Measurements from ENCODE around the gene AP2A2. TPM values are rescaled to one million over a fixed set of nuclear protein-coding genes. Genes with fewer than 3 reads are reported as not detected.

Gene AP2A2
- total RNA-seq, 1 experiment from 2014 or later: 24.9 TPM

DNA sequence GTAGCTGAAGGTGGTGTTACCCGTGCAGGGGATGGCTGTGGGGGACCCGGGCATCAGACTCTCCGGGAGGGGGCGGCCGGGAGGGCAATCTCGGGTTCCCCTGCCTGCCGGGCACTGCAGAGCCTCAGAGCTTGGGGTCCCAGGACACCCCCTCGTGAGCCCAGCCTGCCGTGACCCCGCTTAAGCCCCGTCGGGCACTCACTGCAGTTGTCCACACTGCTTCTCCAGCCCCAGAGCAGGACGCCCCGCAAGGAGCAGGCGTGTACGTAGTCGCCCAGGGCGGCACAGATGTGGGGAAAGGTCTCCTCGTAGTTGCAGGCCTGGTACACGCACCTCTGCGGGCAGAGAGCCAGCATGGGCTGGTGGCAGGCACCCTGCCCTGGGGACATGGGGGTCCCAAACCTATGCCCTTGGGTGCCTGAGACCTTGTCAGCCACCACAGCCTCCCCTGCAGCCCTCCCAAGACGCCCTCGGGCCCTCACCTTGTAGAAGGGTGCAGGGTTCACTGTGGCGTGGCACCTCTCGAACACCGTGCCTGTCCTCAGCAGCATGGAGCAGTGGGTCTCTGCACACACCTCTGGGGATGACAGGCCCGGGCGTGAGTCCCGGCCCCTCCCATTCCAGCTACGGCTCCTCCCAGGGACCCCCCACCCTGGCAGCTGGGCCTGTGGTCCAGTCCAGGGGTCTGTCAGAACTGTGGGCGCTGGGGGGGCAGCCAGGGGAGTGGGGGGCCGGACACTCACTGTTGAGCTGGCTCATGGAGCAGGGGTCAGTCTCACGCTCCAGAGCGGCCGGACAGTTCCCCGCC, 102.0 kb downstream of the AP2A2 start:
- no peak for DNase-seq (ENCODE audit: low read depth)

DNA sequence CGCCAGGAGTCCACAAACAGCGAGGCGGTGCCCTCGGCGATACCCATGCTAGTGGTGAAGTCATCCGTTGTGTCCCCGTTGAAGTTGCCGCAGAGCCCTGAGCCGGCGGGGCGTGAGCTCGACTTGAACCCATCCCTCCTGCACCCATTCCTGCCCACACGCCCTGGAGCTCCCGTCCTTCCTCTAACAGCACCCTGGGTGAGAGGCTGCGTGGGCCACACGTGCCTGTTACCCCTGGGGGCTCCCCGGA, 102.5 kb downstream of the AP2A2 start:
- DNase-seq (ENCODE audit: low read depth): no peak

GRCh38 chr11:1028616-1029015, 102.9 kb downstream of the AP2A2 start:
- no peak for DNase-seq (ENCODE audit: low read depth)

GRCh38 chr11:1029051-1029450, 103.4 kb downstream of the AP2A2 start:
- no peak for DNase-seq (ENCODE audit: low read depth)

GRCh38 chr11:1029654-1030053, 104.0 kb downstream of the AP2A2 start:
- no peak for DNase-seq (ENCODE audit: low read depth)

- DNase-seq (ENCODE audit: low read depth): no peak
These were observed 104.4 kb downstream of the AP2A2 start for GRCh38 chr11:1030086-1030485.

DNA sequence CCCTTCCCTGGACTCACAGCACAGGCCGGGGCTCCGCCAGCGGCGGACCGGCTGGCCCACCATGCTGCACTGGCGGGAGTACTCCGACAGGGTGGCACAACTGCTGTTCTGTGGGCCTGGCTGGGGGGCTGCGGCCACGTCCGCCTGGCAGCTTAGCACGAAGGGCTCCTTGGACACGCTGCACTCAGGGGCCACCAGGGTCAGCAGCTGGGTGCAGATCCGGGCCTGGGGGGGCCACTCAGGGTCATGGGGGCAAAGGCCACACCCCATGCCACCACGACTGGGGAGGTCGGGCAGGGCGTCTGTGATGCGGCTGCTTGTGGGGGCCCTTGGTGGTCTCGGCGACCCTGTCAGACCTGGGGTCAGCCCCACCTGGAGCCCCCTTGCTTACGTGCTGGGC, 104.9 kb downstream of the AP2A2 start:
- DNase-seq (ENCODE audit: low read depth): no peak

DNA sequence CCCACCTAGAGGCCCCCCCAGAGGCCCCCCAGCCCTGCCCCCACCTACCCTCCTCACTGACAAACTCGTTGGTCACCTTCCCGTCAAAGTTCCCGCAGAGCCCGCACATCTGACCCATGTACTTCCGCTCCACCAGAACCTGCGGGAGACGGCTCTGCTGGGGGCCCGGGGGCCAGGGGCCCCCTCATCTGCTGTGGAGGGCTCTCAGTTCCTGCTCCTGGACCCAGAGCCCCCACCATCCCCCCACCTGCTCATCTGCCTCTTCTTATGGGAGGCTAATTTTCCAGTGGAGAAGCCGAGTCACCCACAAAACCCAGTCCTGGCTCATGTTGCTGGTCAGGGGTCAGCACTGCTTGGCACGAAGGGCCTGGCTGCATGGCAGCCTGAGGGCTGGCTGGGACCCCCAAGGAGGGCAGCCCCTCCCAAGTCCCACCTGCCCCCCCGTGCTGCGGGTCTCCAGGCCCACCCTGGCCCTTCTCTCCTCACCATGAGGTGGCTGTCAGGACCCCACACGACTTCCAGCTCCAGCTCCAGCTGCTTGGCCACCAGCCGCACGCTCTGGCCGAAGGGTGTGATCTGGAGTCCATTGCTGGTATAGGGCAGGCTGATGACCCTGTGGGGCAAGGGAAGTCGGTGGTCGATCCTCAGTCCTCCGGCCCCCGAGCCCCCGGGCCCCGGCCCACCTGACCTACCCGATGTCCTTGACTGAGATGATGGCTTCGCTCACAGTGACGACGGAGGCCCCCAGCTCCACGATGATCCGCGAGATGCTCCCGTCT, 105.6 kb downstream of the AP2A2 start:
- no peak for DNase-seq (ENCODE audit: low read depth)

- DNase-seq (ENCODE audit: low read depth): no peak
These were observed 106.7 kb downstream of the AP2A2 start for GRCh38 chr11:1032310-1032891.

GRCh38 chr11:1033016-1033798, 107.5 kb downstream of the AP2A2 start:
- DNase-seq (ENCODE audit: low read depth): no peak

GRCh38 chr11:1034001-1034400, 108.3 kb downstream of the AP2A2 start:
- DNase-seq (ENCODE audit: low read depth): no peak

- no peak for DNase-seq (ENCODE audit: low read depth)
These were observed 109.0 kb downstream of the AP2A2 start for GRCh38 chr11:1034456-1035295.

- DNase-seq (ENCODE audit: low read depth): no peak
These were observed 110.1 kb downstream of the AP2A2 start for GRCh38 chr11:1035577-1036283.

DNA sequence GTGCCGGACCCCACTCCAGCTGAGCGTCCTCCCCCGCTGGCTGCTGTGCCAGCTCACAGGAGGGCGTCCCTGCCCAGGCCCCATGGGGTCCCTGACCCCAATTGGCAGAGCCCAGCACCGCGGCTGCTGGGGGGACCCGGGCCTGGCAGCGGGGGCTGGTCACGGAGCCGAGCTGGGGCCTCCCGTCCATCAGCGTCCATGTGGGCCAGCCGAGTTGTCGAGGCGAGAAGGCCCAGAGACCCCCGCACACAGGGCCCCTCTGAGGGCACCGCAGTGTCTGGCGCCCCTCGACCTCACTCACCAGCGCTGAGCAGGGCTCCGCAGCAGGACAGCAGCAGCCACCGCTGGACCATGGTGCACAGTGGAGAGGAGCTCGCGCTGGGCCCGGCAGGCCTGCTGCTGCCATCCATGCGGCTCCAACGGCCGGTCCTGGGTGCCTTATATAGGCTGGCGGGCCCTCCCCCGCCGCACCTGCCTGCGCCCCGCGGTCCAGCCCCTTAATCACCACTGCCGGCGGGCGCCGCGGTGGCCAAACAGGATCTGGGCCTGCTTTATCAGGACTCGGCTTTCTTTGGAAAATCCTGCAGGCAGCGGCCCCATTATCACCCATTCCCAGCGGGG, 110.7 kb downstream of the AP2A2 start, which contains the start of gene MUC6:
Gene MUC6 (minus strand): TSS at position 416 of the 621 bp plus-strand sequence. CDS start 63 bp downstream, at position 353.
- DNase-seq (ENCODE audit: low read depth): no peak

DNA sequence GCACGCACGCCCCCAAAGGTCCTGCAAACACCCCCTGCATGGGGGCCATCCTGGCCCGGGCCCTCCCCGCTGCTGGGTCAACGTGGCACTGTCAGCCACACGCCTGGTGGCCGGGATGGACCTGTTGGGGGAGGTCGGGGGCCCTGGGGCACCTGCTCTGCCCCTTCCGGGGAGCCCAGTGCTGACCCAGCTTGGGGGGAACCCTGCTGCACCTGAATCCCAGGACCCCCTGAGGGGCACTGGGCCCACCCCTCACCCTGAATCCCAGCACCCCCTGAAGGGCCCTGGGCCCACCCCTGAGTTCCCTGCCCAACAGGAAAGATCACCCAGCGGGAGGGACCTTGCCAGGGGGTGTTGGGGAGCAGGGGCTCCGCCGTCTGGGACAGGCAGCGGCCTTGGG, 111.3 kb downstream of the AP2A2 start:
- DNase-seq (ENCODE audit: low read depth): no peak

DNA sequence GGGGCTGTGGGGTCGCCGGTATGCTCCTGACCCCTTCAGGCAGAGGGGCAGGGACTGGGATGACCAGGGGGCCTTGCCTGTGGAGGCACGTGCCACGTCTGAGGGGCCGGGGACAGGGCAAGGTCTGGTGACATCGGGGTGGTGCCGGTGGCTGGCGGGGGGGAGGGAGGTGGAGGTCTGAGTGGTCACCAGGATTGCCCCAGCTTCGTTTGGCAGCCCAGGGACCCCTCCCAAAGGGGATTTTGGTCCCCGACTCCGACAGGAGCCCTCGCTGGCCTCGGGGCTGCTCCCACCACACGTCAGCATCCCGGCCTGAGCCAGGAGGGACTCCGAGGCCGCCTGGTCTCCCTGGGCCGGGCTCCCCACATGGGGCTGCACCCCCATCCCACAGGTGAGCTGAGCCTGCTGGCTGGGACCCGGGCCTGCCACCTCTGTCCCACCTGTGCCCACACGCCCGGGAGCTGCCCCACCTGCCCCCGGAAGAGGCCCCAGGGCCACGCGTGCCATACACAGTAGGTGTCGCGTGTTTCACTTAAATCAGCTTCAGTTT, 111.9 kb downstream of the AP2A2 start:
- no peak for DNase-seq (ENCODE audit: low read depth)

- DNase-seq (ENCODE audit: low read depth): no peak
These were observed 112.7 kb downstream of the AP2A2 start for GRCh38 chr11:1038361-1038760.

DNA sequence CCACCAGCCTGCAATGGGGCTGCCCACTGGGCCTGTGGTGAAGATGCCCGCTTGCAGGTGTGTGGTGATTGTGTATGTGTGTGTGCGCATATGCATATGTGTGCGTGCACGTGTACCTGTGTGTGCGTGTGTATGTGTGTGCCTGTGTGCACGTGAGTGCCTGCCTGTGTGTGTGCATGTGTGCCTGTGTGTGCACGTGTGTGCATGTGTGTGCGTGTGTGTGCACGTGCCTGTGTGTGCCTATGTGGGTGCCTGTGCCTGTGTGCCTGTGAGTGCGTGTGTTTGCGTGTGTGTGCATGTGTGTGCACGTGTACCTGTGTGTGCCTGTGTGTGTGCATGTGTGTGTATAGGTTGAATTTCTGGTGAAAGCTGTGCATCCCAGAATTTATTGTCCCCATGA, 113.3 kb downstream of the AP2A2 start:
- DNase-seq (ENCODE audit: low read depth): no peak

Data from HT1080 (cell line).